ENCODE measurements around the gene COL23A1. TPM values are rescaled to one million over a fixed set of nuclear protein-coding genes. Genes with fewer than 3 reads are reported as not detected.

COL23A1 gene
- polyA plus RNA-seq, 2 donors: 0.59 to 0.75 TPM

DNA sequence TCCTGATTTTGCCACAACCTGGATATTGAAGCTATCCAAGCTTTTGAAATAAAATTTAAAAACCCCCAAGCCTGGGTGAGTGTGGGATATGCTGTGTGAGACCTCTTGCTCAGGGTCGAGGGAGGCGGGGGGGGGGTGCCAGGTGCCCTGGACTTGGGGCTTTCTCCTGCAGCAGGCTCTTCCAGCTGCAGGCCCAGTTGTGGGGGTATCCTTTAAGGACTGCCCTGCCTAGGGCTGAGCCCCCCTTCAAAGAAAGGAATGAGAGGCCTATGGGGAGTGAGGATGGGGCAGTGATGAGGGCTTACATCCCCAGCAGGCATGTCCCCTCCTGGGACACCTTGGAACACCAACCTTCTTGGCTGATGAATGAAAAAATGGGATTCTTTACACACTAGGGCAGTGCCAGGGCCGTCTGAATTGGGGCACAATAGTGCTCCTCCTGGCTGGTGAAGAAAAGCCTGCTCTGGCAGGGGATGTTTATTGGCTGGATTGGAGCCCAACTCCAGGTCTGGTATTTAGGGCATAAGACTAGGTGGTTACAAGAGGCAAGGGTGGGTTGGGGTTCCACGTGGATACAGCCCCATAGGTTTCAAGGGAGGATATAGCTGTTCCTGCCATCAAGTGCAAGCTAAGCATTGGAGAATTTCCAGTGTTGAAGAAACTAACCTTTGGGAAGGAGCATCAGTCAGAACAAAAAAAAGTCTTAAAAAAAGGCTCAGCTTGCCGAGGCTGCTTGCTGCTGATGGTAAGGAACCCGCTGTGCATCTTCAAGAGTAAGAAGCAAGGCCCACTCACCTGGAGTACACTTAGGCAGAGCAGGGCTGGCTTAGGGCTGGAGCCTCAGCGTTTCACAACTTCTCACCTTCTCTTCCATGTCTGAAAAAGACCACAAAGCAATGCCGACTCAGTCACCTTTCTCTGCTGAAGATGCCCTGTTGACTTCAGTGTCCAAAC lies 378.8 kb downstream of the COL23A1 start:
- Histone ChIP-seq H3K27me3 (ENCODE audit: control insufficient read depth in 1 of 2, insufficient read depth in 2 of 2, low read length in 2 of 2) (no peaks in the 10 kb centered on the region), H3K27ac (ENCODE audit: low read depth in 2 of 2, low read length in 1 of 2) (no peak overlapping the region), H3K4me3 (ENCODE audit: low read depth in 1 of 2, low read length in 2 of 2) (no peak overlapping the region), H3K4me1 (ENCODE audit: control insufficient read depth in 2 of 2, insufficient read depth in 2 of 2, low read length in 1 of 2) (peaks cover 2 to 17% of the 10 kb centered on the region in 2 donors), H3K36me3 (ENCODE audit: control insufficient read depth in 2 of 2, insufficient read depth in 2 of 2, low read length in 1 of 2) (peaks cover 49 to 78% of the 10 kb centered on the region in 2 donors), H3K9me3 (ENCODE audit: control insufficient read depth in 2 of 2, insufficient read depth in 1 of 2, low read depth in 1 of 2, low read length in 1 of 2) (no peaks in the 10 kb centered on the region)
- WGBS, 2 donors: 61 to 63% methylated on average over 8 of the region's 8 CpGs

GRCh38 chr5:178210686-178211085 lies 379.5 kb downstream of the COL23A1 start:
- Histone ChIP-seq H3K4me3 (ENCODE audit: low read depth in 1 of 2, low read length in 2 of 2) (no peak overlapping the region), H3K36me3 (ENCODE audit: control insufficient read depth in 2 of 2, insufficient read depth in 2 of 2, low read length in 1 of 2) (peaks cover 48 to 75% of the 10 kb centered on the region in 2 donors), H3K4me1 (ENCODE audit: control insufficient read depth in 2 of 2, insufficient read depth in 2 of 2, low read length in 1 of 2) (peaks cover 4 to 20% of the 10 kb centered on the region in 2 donors), H3K9me3 (ENCODE audit: control insufficient read depth in 2 of 2, insufficient read depth in 1 of 2, low read depth in 1 of 2, low read length in 1 of 2) (no peaks in the 10 kb centered on the region), H3K27ac (ENCODE audit: low read depth in 2 of 2, low read length in 1 of 2) (no peak overlapping the region), H3K27me3 (ENCODE audit: control insufficient read depth in 1 of 2, insufficient read depth in 2 of 2, low read length in 2 of 2) (no peaks in the 10 kb centered on the region)
- 82 to 90% methylated on average over 5 of the region's 5 CpGs for WGBS, 2 donors

DNA sequence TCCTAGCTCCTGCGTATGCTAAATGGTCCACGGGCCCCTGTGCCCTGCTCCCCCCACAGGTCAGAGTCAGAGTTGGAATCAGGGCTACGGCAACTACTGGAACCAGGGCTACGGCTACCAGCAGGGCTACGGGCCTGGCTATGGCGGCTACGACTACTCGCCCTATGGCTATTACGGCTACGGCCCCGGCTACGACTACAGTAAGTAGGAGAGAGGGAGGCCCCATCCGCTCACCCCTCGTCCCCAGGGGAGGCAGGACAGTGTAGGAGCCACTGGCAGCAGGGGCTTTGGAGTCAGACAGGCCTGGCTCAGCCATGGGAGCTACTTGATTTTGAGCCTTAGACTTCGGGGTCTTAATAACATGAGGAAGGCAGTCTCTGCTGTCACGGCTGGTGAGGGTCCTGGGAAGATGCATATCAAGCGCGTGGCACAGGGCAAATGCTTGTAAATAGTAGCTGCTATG lies 380.1 kb downstream of the COL23A1 start:
- Histone ChIP-seq H3K36me3 (ENCODE audit: control insufficient read depth in 2 of 2, insufficient read depth in 2 of 2, low read length in 1 of 2) (peaks cover 42 to 73% of the 10 kb centered on the region in 2 donors), H3K9me3 (ENCODE audit: control insufficient read depth in 2 of 2, insufficient read depth in 1 of 2, low read depth in 1 of 2, low read length in 1 of 2) (no peaks in the 10 kb centered on the region), H3K4me3 (ENCODE audit: low read depth in 1 of 2, low read length in 2 of 2) (no peak overlapping the region), H3K27me3 (ENCODE audit: control insufficient read depth in 1 of 2, insufficient read depth in 2 of 2, low read length in 2 of 2) (no peaks in the 10 kb centered on the region), H3K27ac (ENCODE audit: low read depth in 2 of 2, low read length in 1 of 2) (no peak overlapping the region), H3K4me1 (ENCODE audit: control insufficient read depth in 2 of 2, insufficient read depth in 2 of 2, low read length in 1 of 2) (peaks cover 4 to 20% of the 10 kb centered on the region in 2 donors)
- WGBS, 2 donors: 85 to 89% methylated on average over 18 of the region's 18 CpGs

DNA sequence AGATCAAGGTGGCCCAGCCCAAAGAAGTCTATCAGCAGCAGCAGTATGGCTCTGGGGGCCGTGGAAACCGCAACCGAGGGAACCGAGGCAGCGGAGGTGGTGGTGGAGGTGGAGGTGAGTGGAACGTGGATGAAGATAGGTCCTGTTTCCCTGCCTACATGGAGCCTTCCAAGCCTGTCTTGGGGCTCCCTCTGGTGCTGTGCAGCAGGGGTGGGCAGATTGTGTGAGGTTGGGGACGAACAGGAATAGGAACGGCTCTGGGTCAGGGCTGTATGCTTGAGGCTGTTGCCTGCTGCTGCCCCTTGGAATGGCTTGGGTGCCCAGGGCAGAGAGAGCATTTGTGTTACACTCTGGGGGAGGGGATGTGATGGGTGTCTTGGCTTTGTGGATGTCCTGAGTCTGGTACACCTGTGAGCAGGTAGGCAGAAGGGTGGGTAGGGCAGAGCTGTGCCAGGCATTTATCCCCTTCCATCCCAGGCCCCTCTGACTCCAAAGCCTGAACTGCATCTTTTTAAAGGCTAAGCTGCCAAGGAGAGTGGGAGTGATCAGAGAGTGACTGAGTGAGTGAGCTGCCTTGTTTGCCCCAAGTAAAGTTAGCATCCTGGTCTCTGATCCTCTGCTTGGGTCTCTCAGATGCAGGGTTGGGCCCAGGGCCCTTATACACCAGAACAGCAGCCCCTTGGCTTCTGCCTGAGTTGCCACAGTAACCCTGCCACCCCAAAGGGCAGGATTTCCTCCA lies 380.7 kb downstream of the COL23A1 start:
- H3K9me3 ChIP-seq (ENCODE audit: control insufficient read depth in 2 of 2, insufficient read depth in 1 of 2, low read depth in 1 of 2, low read length in 1 of 2): no peaks in the 10 kb centered on the region
- WGBS, 2 donors: 78 to 85% methylated on average over 8 of the region's 8 CpGs
- H3K27me3 ChIP-seq (ENCODE audit: control insufficient read depth in 1 of 2, insufficient read depth in 2 of 2, low read length in 2 of 2): no peaks in the 10 kb centered on the region
- H3K27ac ChIP-seq (ENCODE audit: low read depth in 2 of 2, low read length in 1 of 2): no peak overlapping the region
- peaks cover 38 to 68% of the 10 kb centered on the region in 2 donors for H3K36me3 ChIP-seq (ENCODE audit: control insufficient read depth in 2 of 2, insufficient read depth in 2 of 2, low read length in 1 of 2)
- no peak overlapping the region for H3K4me3 ChIP-seq (ENCODE audit: low read depth in 1 of 2, low read length in 2 of 2)
- H3K4me1 ChIP-seq (ENCODE audit: control insufficient read depth in 2 of 2, insufficient read depth in 2 of 2, low read length in 1 of 2): peaks cover 4 to 20% of the 10 kb centered on the region in 2 donors

DNA sequence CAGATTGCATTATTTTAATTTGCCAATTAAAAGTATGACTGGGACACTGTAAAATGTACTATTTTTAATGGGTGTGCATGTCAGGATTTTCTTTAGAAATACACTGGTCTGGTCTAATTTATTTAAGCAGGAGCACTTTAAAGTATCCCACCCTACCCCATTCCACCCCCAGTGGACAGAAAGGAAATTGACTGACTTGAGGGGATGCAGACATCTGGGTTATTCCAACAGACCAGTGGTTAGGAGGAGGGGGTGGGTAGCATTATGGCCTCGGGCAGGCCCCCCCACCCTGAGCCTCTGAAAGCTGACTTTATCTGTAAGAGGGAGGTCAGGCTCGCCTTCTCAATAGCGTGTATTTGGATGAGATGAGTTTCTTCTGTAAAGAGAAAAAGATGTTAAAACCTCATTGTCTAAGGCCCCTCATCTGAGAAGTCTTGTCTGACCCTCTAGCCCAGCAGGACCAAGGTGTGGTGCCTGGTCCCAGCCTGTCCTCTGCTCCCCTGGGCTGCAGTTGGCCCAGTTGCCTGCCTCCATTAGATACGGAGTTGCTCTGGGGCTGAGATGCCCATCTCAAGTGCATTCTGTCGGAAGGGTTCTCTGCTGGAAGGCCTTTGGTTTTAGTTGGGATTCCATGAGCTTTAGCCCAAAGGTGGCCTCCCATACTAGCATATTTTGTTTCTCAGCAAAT lies 381.5 kb downstream of the COL23A1 start:
- Histone ChIP-seq H3K9me3 (ENCODE audit: control insufficient read depth in 2 of 2, insufficient read depth in 1 of 2, low read depth in 1 of 2, low read length in 1 of 2) (no peaks in the 10 kb centered on the region), H3K4me3 (ENCODE audit: low read depth in 1 of 2, low read length in 2 of 2) (no peak overlapping the region), H3K4me1 (ENCODE audit: control insufficient read depth in 2 of 2, insufficient read depth in 2 of 2, low read length in 1 of 2) (peaks cover 4 to 20% of the 10 kb centered on the region in 2 donors), H3K27ac (ENCODE audit: low read depth in 2 of 2, low read length in 1 of 2) (no peak overlapping the region), H3K36me3 (ENCODE audit: control insufficient read depth in 2 of 2, insufficient read depth in 2 of 2, low read length in 1 of 2) (peaks cover 37 to 61% of the 10 kb centered on the region in 2 donors), H3K27me3 (ENCODE audit: control insufficient read depth in 1 of 2, insufficient read depth in 2 of 2, low read length in 2 of 2) (no peaks in the 10 kb centered on the region)
- WGBS, 2 donors: 69 to 70% methylated on average over 5 of the region's 5 CpGs

GRCh38 chr5:178207917-178208280 lies 382.3 kb downstream of the COL23A1 start:
- H3K9me3 ChIP-seq (ENCODE audit: control insufficient read depth in 2 of 2, insufficient read depth in 1 of 2, low read depth in 1 of 2, low read length in 1 of 2): no peaks in the 10 kb centered on the region
- peak overlapping the region; percentile 63 to 80 for H3K27ac ChIP-seq (ENCODE audit: low read depth in 2 of 2, low read length in 1 of 2)
- WGBS, 2 donors: 50 to 52% methylated on average over 1 of the region's 1 CpG
- no peak overlapping the region for H3K4me3 ChIP-seq (ENCODE audit: low read depth in 1 of 2, low read length in 2 of 2)
- H3K4me1 ChIP-seq (ENCODE audit: control insufficient read depth in 2 of 2, insufficient read depth in 2 of 2, low read length in 1 of 2): peaks cover 4 to 20% of the 10 kb centered on the region in 2 donors
- no peaks in the 10 kb centered on the region for H3K27me3 ChIP-seq (ENCODE audit: control insufficient read depth in 1 of 2, insufficient read depth in 2 of 2, low read length in 2 of 2)
- peaks cover 34 to 56% of the 10 kb centered on the region in 2 donors for H3K36me3 ChIP-seq (ENCODE audit: control insufficient read depth in 2 of 2, insufficient read depth in 2 of 2, low read length in 1 of 2)

DNA sequence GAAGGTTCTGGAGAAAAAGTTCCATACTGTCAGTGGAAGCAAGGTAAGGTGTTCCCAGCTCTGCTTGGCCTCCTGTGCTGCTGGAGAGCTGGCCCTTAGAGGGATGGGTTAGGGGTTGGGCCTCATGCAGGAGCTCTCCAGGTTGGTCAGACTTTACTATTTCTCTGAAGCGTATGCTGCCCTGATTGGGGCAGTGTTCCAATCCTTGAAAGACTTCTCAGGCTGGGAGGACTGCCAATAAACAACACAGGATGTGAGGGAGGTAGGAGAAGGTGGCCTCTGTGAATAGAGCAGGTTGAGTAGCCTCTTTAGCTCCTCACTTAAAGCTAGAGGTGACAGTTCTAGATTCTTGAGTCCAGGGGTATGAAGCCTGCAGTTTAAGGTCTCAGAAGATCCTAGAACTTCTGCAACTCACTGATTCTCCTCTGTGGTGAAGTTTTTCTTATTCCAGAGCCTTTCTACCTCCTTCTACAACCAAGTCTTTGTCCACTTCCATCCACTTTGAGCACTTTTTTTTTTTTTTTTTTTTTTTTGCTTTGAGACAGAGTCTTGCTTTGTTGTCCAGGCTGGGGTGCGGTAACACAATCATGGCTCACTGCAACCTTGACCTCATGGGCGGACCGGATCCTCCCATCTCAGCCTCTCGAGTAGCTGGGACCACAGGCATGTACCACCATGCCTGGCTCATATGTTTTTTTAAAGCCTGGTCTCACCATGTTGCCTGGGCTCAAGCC lies 382.8 kb downstream of the COL23A1 start:
- H3K27me3 ChIP-seq (ENCODE audit: control insufficient read depth in 1 of 2, insufficient read depth in 2 of 2, low read length in 2 of 2): no peaks in the 10 kb centered on the region
- peaks cover 29 to 51% of the 10 kb centered on the region in 2 donors for H3K36me3 ChIP-seq (ENCODE audit: control insufficient read depth in 2 of 2, insufficient read depth in 2 of 2, low read length in 1 of 2)
- no peaks in the 10 kb centered on the region for H3K9me3 ChIP-seq (ENCODE audit: control insufficient read depth in 2 of 2, insufficient read depth in 1 of 2, low read depth in 1 of 2, low read length in 1 of 2)
- WGBS, 2 donors: 58 to 61% methylated on average over 5 of the region's 5 CpGs
- H3K4me3 ChIP-seq (ENCODE audit: low read depth in 1 of 2, low read length in 2 of 2): no peak overlapping the region
- peaks cover 4 to 20% of the 10 kb centered on the region in 2 donors for H3K4me1 ChIP-seq (ENCODE audit: control insufficient read depth in 2 of 2, insufficient read depth in 2 of 2, low read length in 1 of 2)
- H3K27ac ChIP-seq (ENCODE audit: low read depth in 2 of 2, low read length in 1 of 2): peak overlapping the region; percentile 63 to 80

- no peaks in the 10 kb centered on the region for H3K27me3 ChIP-seq (ENCODE audit: control insufficient read depth in 1 of 2, insufficient read depth in 2 of 2, low read length in 2 of 2)
- peaks cover 4 to 24% of the 10 kb centered on the region in 2 donors for H3K4me1 ChIP-seq (ENCODE audit: control insufficient read depth in 2 of 2, insufficient read depth in 2 of 2, low read length in 1 of 2)
- no peaks in the 10 kb centered on the region for H3K9me3 ChIP-seq (ENCODE audit: control insufficient read depth in 2 of 2, insufficient read depth in 1 of 2, low read depth in 1 of 2, low read length in 1 of 2)
- H3K4me3 ChIP-seq (ENCODE audit: low read depth in 1 of 2, low read length in 2 of 2): peak overlapping the region; percentile 71 to 99
- 42 to 43% methylated on average over 12 of the region's 12 CpGs for WGBS, 2 donors
- H3K36me3 ChIP-seq (ENCODE audit: control insufficient read depth in 2 of 2, insufficient read depth in 2 of 2, low read length in 1 of 2): peaks cover 20 to 43% of the 10 kb centered on the region in 2 donors
- H3K27ac ChIP-seq (ENCODE audit: low read depth in 2 of 2, low read length in 1 of 2): peak overlapping the region; percentile 40 to 63
These were observed 383.8 kb downstream of the COL23A1 start for GRCh38 chr5:178206166-178207101.
